NK-92 (cell line): ENCODE measurements around the gene OR6C70.

Source experiments
- DNase-seq: peaks from one replicate; lab custom pipeline; 2025; ENCODE audit not compliant: unreplicated experiment; lab: John Stamatoyannopoulos, UW

Gene OR6C70

GRCh38 chr12:55420307-55420962, 49.5 kb downstream of the OR6C70 start:
- no peak for DNase-seq
